ENCODE data around the gene ANAPC7.

DNA sequence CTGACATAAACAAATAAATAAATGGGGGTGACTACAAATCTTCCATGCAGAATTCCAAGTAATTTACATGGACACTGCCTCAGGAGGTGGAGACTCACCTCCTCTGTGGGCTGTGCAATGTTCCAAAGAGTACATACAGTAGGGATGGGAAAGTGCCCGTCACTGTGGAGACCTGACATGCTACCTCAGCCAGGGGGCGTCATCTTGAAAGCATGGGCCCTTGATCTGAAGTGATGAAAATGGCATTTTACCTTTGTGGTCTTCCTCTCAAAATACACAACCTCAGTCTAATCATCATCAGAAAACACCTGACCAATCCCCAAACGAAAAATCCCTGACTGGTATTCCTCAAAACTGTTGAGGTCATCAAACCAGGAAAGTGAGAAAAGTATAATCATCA lies 48.4 kb downstream of the ANAPC7 start:
- TF ChIP-seq GATA3 (IDR thresholded peaks at IDR 0.05; ENCODE audit: low read depth, low read length) (no peak), GATA2 (IDR thresholded peaks at IDR 0.05; ENCODE audit: low read depth, low read length) (no peak)

All from SH-SY5Y (cell line).